GM12872 (cell line): ENCODE data around the gene PALD1.

ENCODE experiments used
- CTCF ChIP-seq: IDR thresholded peaks from 3 replicates; pipeline ENCODE4 v1.5.1; 2011; ENCODE audit warnings: low read depth, mild to moderate bottlenecking, low read length, moderate library complexity; ENCODE audit not compliant: insufficient read depth

PALD1 gene

GRCh38 chr10:70535451-70535850 lies 56.9 kb downstream of the PALD1 start:
- no peak for TF ChIP-seq CTCF

- no peak for TF ChIP-seq CTCF
Observed at GRCh38 chr10:70536196-70536861, 57.8 kb downstream of the PALD1 start.

GRCh38 chr10:70537398-70538194 lies 59.0 kb downstream of the PALD1 start:
- TF ChIP-seq CTCF: peak; percentile 61

GRCh38 chr10:70538195-70538520 lies 59.6 kb downstream of the PALD1 start:
- no peak for TF ChIP-seq CTCF

GRCh38 chr10:70538731-70539338 lies 60.3 kb downstream of the PALD1 start:
- no peak for TF ChIP-seq CTCF

- TF ChIP-seq CTCF: no peak
Observed at GRCh38 chr10:70539471-70539870, 60.9 kb downstream of the PALD1 start.

GRCh38 chr10:70540089-70540788 lies 61.7 kb downstream of the PALD1 start:
- TF ChIP-seq CTCF: peak; percentile 93
